Measurements from ENCODE around the gene DBET.
"Not testable (repeated sequence)": the region's sequence is repeated elsewhere in the genome, so short reads cannot be mapped to it uniquely, and the experiment has no call there.

GRCh38 chr4:190108756-190109155 is 44.5 kb downstream of the DBET start:
- TF ChIP-seq CTCF (IDR thresholded peaks at IDR 0.05; ENCODE audit: insufficient read depth, low read length); GABPA (IDR thresholded peaks at IDR 0.05; ENCODE audit: low read depth); POLR2AphosphoS5 (IDR thresholded peaks at IDR 0.05; ENCODE audit: low read depth); REST (IDR thresholded peaks at IDR 0.05; ENCODE audit: insufficient replicate concordance, low read depth): not testable (repeated sequence)

Measured in HL-60 (cell line).